ENCODE measurements around the gene ATP4B. TPM values are rescaled to one million over a fixed set of nuclear protein-coding genes. Genes with fewer than 3 reads are reported as not detected.

Gene ATP4B
- total RNA-seq (2014; rRNA removed; shearing (Covaris generic)) = not detected in 2 replicates

DNA sequence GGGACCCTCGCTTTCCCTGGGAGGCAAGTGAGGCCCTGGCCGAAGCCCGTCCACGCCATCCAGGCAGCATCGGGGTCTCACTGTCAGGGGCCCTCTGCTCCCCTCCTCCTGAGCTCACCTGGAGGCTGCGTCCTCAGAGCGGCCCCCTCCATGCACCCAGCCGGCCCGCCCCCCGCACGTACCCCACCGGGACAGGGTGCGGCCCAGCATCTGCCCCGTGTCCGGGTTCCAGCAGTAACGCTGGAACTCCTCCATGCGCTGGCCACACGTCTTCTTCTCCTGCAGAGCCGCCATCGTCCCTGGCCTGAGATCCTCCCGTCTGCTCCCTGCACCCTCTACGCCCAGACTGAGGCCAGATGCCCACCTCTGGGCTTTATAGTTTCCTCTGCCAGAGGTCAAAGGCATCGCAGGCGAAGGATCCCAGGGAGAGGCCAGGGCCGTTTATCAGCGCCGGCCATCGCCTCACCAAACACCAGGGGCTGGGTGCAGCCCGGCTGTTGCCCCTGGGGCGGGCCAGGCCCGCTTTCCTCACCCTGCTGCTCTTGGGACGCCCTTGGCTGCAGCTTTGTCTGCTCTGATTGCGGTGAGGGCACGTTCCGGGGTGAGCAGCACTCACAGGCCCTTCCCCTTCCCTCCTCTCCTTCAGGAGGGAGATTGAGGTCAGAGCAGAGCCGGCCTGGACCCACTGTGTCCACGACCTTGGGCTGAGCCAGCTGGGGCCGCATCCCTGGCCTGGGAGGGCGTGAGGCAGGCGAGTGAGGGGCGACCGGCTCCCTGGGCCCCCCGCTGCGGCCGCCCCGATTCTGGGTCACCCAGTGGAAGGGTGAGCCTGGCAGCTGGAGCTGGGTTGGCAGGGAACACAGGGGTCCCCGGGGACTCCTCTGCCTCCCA is at the start of gene ATP4B:
Gene ATP4B (minus strand): TSS at position 348 of the 891 bp plus-strand sequence. CDS start 54 bp downstream, at position 294.

DNA sequence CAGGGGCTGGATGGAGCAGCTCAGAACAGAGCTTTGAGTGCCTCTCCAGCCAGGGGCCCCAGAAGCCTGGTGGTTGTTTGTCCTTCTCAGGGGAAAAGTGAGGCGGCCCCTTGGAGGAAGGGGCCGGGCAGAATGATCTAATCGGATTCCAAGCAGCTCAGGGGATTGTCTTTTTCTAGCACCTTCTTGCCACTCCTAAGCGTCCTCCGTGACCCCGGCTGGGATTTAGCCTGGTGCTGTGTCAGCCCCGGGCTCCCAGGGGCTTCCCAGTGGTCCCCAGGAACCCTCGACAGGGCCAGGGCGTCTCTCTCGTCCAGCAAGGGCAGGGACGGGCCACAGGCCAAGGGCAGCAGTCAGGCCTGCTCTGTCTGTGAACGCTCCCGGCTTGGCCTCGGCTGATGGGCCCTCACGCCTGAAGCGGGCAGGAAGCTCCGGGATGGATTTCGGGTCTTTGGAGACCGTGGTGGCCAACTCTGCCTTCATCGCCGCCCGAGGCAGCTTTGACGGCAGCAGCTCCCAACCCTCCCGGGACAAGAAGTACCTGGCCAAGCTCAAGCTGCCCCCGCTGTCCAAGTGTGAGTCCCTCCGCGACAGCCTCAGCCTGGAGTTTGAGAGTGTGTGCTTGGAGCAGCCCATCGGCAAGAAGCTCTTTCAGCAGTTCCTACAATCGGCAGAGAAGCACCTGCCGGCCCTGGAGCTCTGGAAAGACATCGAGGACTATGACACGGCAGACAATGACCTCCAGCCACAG is 9.1 kb upstream of the ATP4B start, which contains the start of gene GRK1:
Gene GRK1 (plus strand): TSS at position 269 of the 751 bp plus-strand sequence. CDS start 168 bp downstream, at position 437.

Other genes starting within 250 kb of the ATP4B start
- gene ADPRHL1, start 204.7 kb downstream of the ATP4B start, total RNA-seq (2014; rRNA removed; shearing (Covaris generic)) = 2.3 and 4.2 TPM in 2 replicates
- 15.0 and 23.1 TPM in 2 replicates for gene DCUN1D2, start 167.5 kb downstream of the ATP4B start, total RNA-seq (2014; rRNA removed; shearing (Covaris generic))
- gene TFDP1, start 73.4 kb downstream of the ATP4B start, total RNA-seq (2014; rRNA removed; shearing (Covaris generic)) = 98.3 and 103 TPM in 2 replicates
- 0.03 TPM in 1 of 2 replicates, not detected in the other for gene GRK1, start 9.0 kb upstream of the ATP4B start, total RNA-seq (2014; rRNA removed; shearing (Covaris generic))
- gene TMEM255B, start 101.0 kb upstream of the ATP4B start, total RNA-seq (2014; rRNA removed; shearing (Covaris generic)) = 1.8 and 2.1 TPM in 2 replicates
- 8.0 and 10.5 TPM in 2 replicates for gene GAS6, start 205.9 kb upstream of the ATP4B start, total RNA-seq (2014; rRNA removed; shearing (Covaris generic))

All from A375 (cell line).